ENCODE data around the gene KCNN1. TPM values are rescaled to one million over a fixed set of nuclear protein-coding genes. Genes with fewer than 3 reads are reported as not detected.

KCNN1 gene
- total and polyA plus RNA-seq, 2 of the 13 experiments (the other 11 are each of a cell fraction or from before 2014, with no cell fraction given), result 0.04 TPM; not detected in 1

- TF ChIP-seq LCORL (IDR thresholded peaks at IDR 0.05) (no peak), LCORL (CRISPR knock-in tag; IDR thresholded peaks at IDR 0.05) (peak; percentile 96), ZSCAN9 (CRISPR knock-in tag; IDR thresholded peaks at IDR 0.05; ENCODE audit: borderline replicate concordance) (peak; percentile 41; the same call in 1 of the 2 replicates), GATAD2A (CRISPR knock-in tag; IDR thresholded peaks at IDR 0.05) (peak; percentile 91), ZHX2 (IDR thresholded peaks at IDR 0.05; ENCODE audit: low read depth) (no peak), ZHX2 (CRISPR knock-in tag; IDR thresholded peaks at IDR 0.05; ENCODE audit: borderline replicate concordance) (no peak), CHD4 (IDR thresholded peaks at IDR 0.05; ENCODE audit: borderline replicate concordance, low read length) (0 out of 2 replicates have a peak, but pooled peaks have one; percentile 59), ZNF784 (CRISPR knock-in tag; IDR thresholded peaks at IDR 0.05; ENCODE audit: borderline replicate concordance) (no peak), E2F1 (CRISPR knock-in tag; IDR thresholded peaks at IDR 0.05) (no peak), NFRKB (IDR thresholded peaks at IDR 0.05) (no peak), SNAPC4 (CRISPR knock-in tag; IDR thresholded peaks at IDR 0.05) (no peak), SP1 (IDR thresholded peaks at IDR 0.05) (no peak), SP1 (CRISPR knock-in tag; IDR thresholded peaks at IDR 0.05) (no peak), ZBTB44 (CRISPR knock-in tag; IDR thresholded peaks at IDR 0.05) (no peak), ARID2 (CRISPR knock-in tag; IDR thresholded peaks at IDR 0.05; ENCODE audit: borderline replicate concordance) (no peak)
These were observed 46.6 kb downstream of the KCNN1 start (continued) for GRCh38 chr19:18013210-18014111.
